GM23248 (cell line): Measurements from ENCODE around the gene LY6G6C. TPM values are rescaled to one million over a fixed set of nuclear protein-coding genes. Genes with fewer than 3 reads are reported as not detected.

Source experiments
- DNase-seq: peaks from one replicate; pipeline ENCODE4 v3.0.0-alpha.2; 2015
- H2AFZ ChIP-seq: fragments of 200-600 bp; sonication (generic); 2 replicates; pipeline ENCODE4 v1.6.1; 2016; ENCODE audit warnings: antibody characterized with exemption
- H3F3A ChIP-seq: fragments of 200-600 bp; sonication (generic); 2 replicates; pipeline ENCODE4 v1.6.1; 2016; ENCODE audit warnings: mild to moderate bottlenecking, antibody characterized with exemption, mixed run types; ENCODE audit not compliant: insufficient read depth
- H3K27ac ChIP-seq: fragments of 200-600 bp; sonication (generic); 2 replicates; pipeline ENCODE4 v1.5.1; 2016; ENCODE audit warnings: mild to moderate bottlenecking
- H3K27me3 ChIP-seq: fragments of 200-600 bp; sonication (generic); replicated peaks from 2 replicates; pipeline ENCODE4 v1.6.1; 2016; ENCODE audit warnings: mild to moderate bottlenecking; ENCODE audit not compliant: insufficient read depth
- H3K36me3 ChIP-seq: fragments of 200-600 bp; sonication (generic); 2 replicates; pipeline ENCODE4 v1.6.1; 2016; ENCODE audit warnings: low read depth, mild to moderate bottlenecking
- H3K4me1 ChIP-seq: fragments of 200-600 bp; sonication (generic); 2 replicates; pipeline ENCODE4 v1.6.1; 2016; ENCODE audit warnings: mild to moderate bottlenecking; ENCODE audit not compliant: insufficient read depth
- H3K4me2 ChIP-seq: fragments of 200-600 bp; sonication (generic); one replicate; pipeline ENCODE4 v1.6.1; 2016; ENCODE audit warnings: mild to moderate bottlenecking; ENCODE audit not compliant: unreplicated experiment
- H3K4me3 ChIP-seq: fragments of 200-600 bp; sonication (generic); 2 replicates; pipeline ENCODE4 v1.5.1; 2016; ENCODE audit warnings: mild to moderate bottlenecking
- H3K79me2 ChIP-seq: fragments of 200-600 bp; sonication (generic); 2 replicates; pipeline ENCODE4 v1.6.1; 2016; ENCODE audit warnings: mild to moderate bottlenecking; ENCODE audit not compliant: insufficient read depth
- H3K9ac ChIP-seq: fragments of 200-600 bp; sonication (generic); 2 replicates; pipeline ENCODE4 v1.6.1; 2016; ENCODE audit warnings: mild to moderate bottlenecking
- H3K9me2 ChIP-seq: fragments of 200-600 bp; sonication (generic); 2 replicates; pipeline ENCODE4 v1.6.1; 2016; ENCODE audit warnings: mixed run types, mild to moderate bottlenecking, moderate library complexity; ENCODE audit not compliant: insufficient read depth
- H3K9me3 ChIP-seq: fragments of 200-600 bp; sonication (generic); one replicate; pipeline ENCODE4 v1.6.1; 2017; ENCODE audit warnings: low read depth
- H4K20me1 ChIP-seq: fragments of 200-600 bp; sonication (generic); 2 replicates; pipeline ENCODE4 v1.6.0; 2016; ENCODE audit not compliant: insufficient read depth
- EZH2 ChIP-seq: fragments of 200-600 bp; sonication (generic); IDR thresholded peaks from 2 replicates; pipeline ENCODE4 v1.6.1; 2018; ENCODE audit warnings: antibody characterized with exemption, mild to moderate bottlenecking; ENCODE audit not compliant: insufficient read depth, poor library complexity, severe bottlenecking
- EZH2phosphoT487 ChIP-seq: fragments of 200-600 bp; sonication (generic); IDR thresholded peaks from 2 replicates; pipeline ENCODE4 v1.6.1; 2018; ENCODE audit warnings: antibody characterized with exemption, moderate library complexity, mild to moderate bottlenecking, low read depth; ENCODE audit not compliant: insufficient read depth
- WGBS, 2 experiments: methylation state at CpG; one replicate each; pipeline ENCODE4 v1.1.6; 2015 to 2017; ENCODE audit warnings: low lambda C conversion rate in 2 of 2, low coverage in 1 of 2; ENCODE audit errors: missing lambda C conversion rate in 2 of 2; 5-methylcytosine and 5-hydroxymethylcytosine counted together
- in situ Hi-C: fragments of 300-500 bp; cut with MboI; formaldehyde crosslinking; loops from 2 replicates; pipeline ENCODE4 v1.15.0; 2020
- polyA plus RNA-seq: library from polyadenylated mRNA; unstranded; fragments of >200 nt; fragmentation: Nextera tagmentation; extraction: Ambion mirVana; gene quantifications from 2 replicates; pipeline ENCODE4 v1.2.1, GENCODE V29; 2016
- total RNA-seq: library from RNA; depleted of rRNA; stranded (reverse); fragments of >200 nt; shearing (Covaris generic); gene quantifications from 2 replicates; pipeline ENCODE4 v1.2.3, GENCODE V29; 2014

Gene LY6G6C
- total and polyA plus RNA-seq, 2 experiments from 2014 or later: not detected

- TF ChIP-seq EZH2phosphoT487 (no peak), EZH2 (no peak)
- H3K9me2 ChIP-seq: no peaks in the 10 kb centered on the region
- H2AFZ ChIP-seq: no peak overlapping the region
- H3K79me2 ChIP-seq: no peaks in the 10 kb centered on the region
- no peak overlapping the region for H3K9ac ChIP-seq
- no peaks in the 10 kb centered on the region for H3K36me3 ChIP-seq
- no peak overlapping the region for H3K4me3 ChIP-seq
- no peak overlapping the region for H3K4me2 ChIP-seq
- H3K27me3 ChIP-seq: no peaks in the 10 kb centered on the region
- WGBS, 2 experiments: 75 to 82% methylated on average over 3 of the region's 3 CpGs
- no peak for DNase-seq
- no peaks in the 10 kb centered on the region for H3F3A ChIP-seq
- no peak overlapping the region for H3K27ac ChIP-seq
- no peaks in the 10 kb centered on the region for H3K4me1 ChIP-seq
- H4K20me1 ChIP-seq: no peaks in the 10 kb centered on the region
- H3K9me3 ChIP-seq: no peaks in the 10 kb centered on the region
- in situ Hi-C loops: no loop called here
These were observed 13.3 kb downstream of the LY6G6C start for GRCh38 chr6:31708224-31708623.

GRCh38 chr6:31707701-31708100 is 13.8 kb downstream of the LY6G6C start:
- Histone ChIP-seq H3K27ac (no peak overlapping the region), H3K4me1 (no peaks in the 10 kb centered on the region), H3K27me3 (no peaks in the 10 kb centered on the region), H3K9ac (no peak overlapping the region), H3K4me2 (no peak overlapping the region), H3K9me3 (no peaks in the 10 kb centered on the region), H3F3A (no peaks in the 10 kb centered on the region), H3K9me2 (no peaks in the 10 kb centered on the region), H3K4me3 (no peak overlapping the region), H2AFZ (no peak overlapping the region), H3K79me2 (peaks cover 1% of the 10 kb centered on the region), H3K36me3 (no peaks in the 10 kb centered on the region), H4K20me1 (no peaks in the 10 kb centered on the region)
- in situ Hi-C loops: no loop called here
- no peak for TF ChIP-seq EZH2
- no peak for TF ChIP-seq EZH2phosphoT487
- no peak for DNase-seq
- 77 to 78% methylated on average over 10 of the region's 10 CpGs for WGBS, 2 experiments

DNA sequence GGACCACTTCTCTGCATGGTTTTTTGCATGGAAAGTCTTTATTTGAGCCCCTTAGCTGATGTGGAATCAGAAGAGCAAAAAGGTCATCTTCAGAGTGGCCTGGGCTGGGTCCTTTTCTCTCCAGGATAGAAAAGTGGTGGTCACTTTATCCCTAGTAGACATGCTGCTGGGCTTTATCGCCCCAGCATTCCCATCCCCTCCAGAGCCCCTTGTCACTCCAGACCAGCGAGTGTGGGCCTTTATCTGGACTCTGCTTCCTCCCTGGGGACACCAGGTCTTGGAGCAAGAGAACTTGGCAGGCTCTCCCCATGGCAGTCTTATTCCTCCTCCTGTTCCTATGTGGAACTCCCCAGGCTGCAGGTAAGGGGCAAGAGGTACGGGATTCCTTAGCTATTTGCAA is 14.9 kb downstream of the LY6G6C start, which contains the start of gene LY6G6F:
Gene LY6G6F (plus strand): TSS at position 268 of the 400 bp plus-strand sequence. CDS start 41 bp downstream, at position 309.
- H3K4me2 ChIP-seq: no peak within 1 kb of the TSS
- no peak within 1 kb of the TSS for H3K4me3 ChIP-seq
- DNase-seq: no peak
- peaks cover 6% of the 10 kb centered on the region for H3K4me1 ChIP-seq
- H3K27me3 ChIP-seq: no peaks in the 10 kb centered on the region
- no peak within 1 kb of the TSS for H3K27ac ChIP-seq
- TF ChIP-seq EZH2phosphoT487: no peak
- no peak for TF ChIP-seq EZH2
- no peaks in the 10 kb centered on the region for H3K36me3 ChIP-seq
- WGBS, 2 experiments: 23 to 38% methylated on average over 3 of the region's 3 CpGs
- no peak within 1 kb of the TSS for H2AFZ ChIP-seq
- no peaks in the 10 kb centered on the region for H4K20me1 ChIP-seq
- H3F3A ChIP-seq: no peaks in the 10 kb centered on the region
- H3K9ac ChIP-seq: no peak within 1 kb of the TSS
- no peaks in the 10 kb centered on the region for H3K9me3 ChIP-seq
- H3K9me2 ChIP-seq: no peaks in the 10 kb centered on the region
- H3K79me2 ChIP-seq: peaks cover 12% of the 10 kb centered on the region
- in situ Hi-C loops: no loop called here

DNA sequence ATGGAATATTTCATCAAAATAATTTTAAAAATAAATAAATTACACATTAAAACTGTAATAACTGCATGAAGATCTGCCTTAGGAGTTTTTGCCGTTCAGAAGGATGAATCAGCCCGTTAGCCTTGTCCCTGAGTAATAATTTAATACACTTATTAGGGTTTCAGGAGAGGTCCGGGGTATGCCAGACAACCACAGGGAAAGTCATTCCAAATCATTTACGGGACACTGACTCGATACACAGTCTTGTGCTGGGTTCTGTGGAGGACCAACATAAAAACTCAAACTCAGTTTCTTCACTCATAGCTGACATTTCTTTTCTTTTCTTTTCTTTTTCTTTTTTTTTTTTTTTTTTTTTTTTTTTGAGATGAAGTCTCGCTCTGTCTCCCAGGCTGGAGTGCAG is 15.6 kb downstream of the LY6G6C start:
- Histone ChIP-seq H4K20me1 (no peaks in the 10 kb centered on the region), H3K27me3 (no peaks in the 10 kb centered on the region), H3K27ac (no peak overlapping the region), H3K79me2 (peaks cover 19% of the 10 kb centered on the region), H2AFZ (no peak overlapping the region), H3F3A (no peaks in the 10 kb centered on the region), H3K36me3 (no peaks in the 10 kb centered on the region), H3K4me1 (peaks cover 8% of the 10 kb centered on the region), H3K9me3 (no peaks in the 10 kb centered on the region), H3K4me2 (no peak overlapping the region), H3K4me3 (no peak overlapping the region), H3K9me2 (no peaks in the 10 kb centered on the region), H3K9ac (no peak overlapping the region)
- in situ Hi-C loops: no loop called here
- 78 to 82% methylated on average over 5 to 6 of the region's 6 CpGs for WGBS, 2 experiments
- TF ChIP-seq EZH2: no peak
- no peak for TF ChIP-seq EZH2phosphoT487
- DNase-seq: no peak
